ENCODE measurements around the gene DCAF11. TPM values are rescaled to one million over a fixed set of nuclear protein-coding genes. Genes with fewer than 3 reads are reported as not detected.
A peak's percentile ranks its signal among the peaks of the same experiment; 100 is the strongest.

Gene DCAF11
- total and polyA plus RNA-seq, 2 of the 13 experiments (the other 11 are each of a cell fraction or from before 2014, with no cell fraction given), result 150 to 257 TPM

GRCh38 chr14:24067133-24068082 lies 47.2 kb upstream of the DCAF11 start (continued):
- TF ChIP-seq DPF2 (CRISPR knock-in tag; IDR thresholded peaks at IDR 0.05; ENCODE audit: borderline replicate concordance, low read depth) (no peak), ZNF557 (CRISPR knock-in tag; IDR thresholded peaks at IDR 0.05) (no peak), ZNF569 (CRISPR knock-in tag; IDR thresholded peaks at IDR 0.05; ENCODE audit: borderline replicate concordance) (no peak), IKZF1 (IDR thresholded peaks at IDR 0.05) (no peak), ZNF10 (CRISPR knock-in tag; IDR thresholded peaks at IDR 0.05; ENCODE audit: borderline replicate concordance, low read depth) (no peak), MYC (CRISPR knock-in tag; IDR thresholded peaks at IDR 0.05; ENCODE audit: borderline replicate concordance) (0 out of 2 replicates have a peak, but pooled peaks have one; percentile 9), ZNF619 (CRISPR knock-in tag; IDR thresholded peaks at IDR 0.05) (0 out of 2 replicates have a peak, but pooled peaks have one; percentile 21), KLF6 (CRISPR knock-in tag; IDR thresholded peaks at IDR 0.05) (no peak), STAT5B (CRISPR knock-in tag; IDR thresholded peaks at IDR 0.05) (no peak), MZF1 (CRISPR knock-in tag; IDR thresholded peaks at IDR 0.05; ENCODE audit: borderline replicate concordance) (0 out of 2 replicates have a peak, but pooled peaks have one; percentile 45), POLR2G (IDR thresholded peaks at IDR 0.05; ENCODE audit: low read depth, low read length) (no peak), RBM39 (IDR thresholded peaks at IDR 0.05; ENCODE audit: low read depth, low read length, poor library complexity, severe bottlenecking) (no peak), ZNF512 (CRISPR knock-in tag; IDR thresholded peaks at IDR 0.05) (no peak), PAXIP1 (CRISPR knock-in tag; conservative IDR thresholded peaks at IDR 0.05) (peak; percentile 77), DMAP1 (CRISPR knock-in tag; IDR thresholded peaks at IDR 0.05) (no peak), MLLT10 (CRISPR knock-in tag; IDR thresholded peaks at IDR 0.05) (no peak), TBL1XR1 (IDR thresholded peaks at IDR 0.05; ENCODE audit: borderline replicate concordance, low read length, partially characterized antibody) (no peak), SPEN (CRISPR knock-in tag; IDR thresholded peaks at IDR 0.05; ENCODE audit: low read depth) (no peak), KDM1A (CRISPR knock-in tag; IDR thresholded peaks at IDR 0.05) (no peak), ZNF3 (CRISPR knock-in tag; IDR thresholded peaks at IDR 0.05) (no peak), TFE3 (CRISPR knock-in tag; IDR thresholded peaks at IDR 0.05) (peak; percentile 57; the same call in 1 of the 2 replicates), EEA1 (CRISPR knock-in tag; IDR thresholded peaks at IDR 0.05; ENCODE audit: borderline replicate concordance) (no peak)
